PC-3 (cell line): ENCODE data around the gene TGFB2. TPM values are rescaled to one million over a fixed set of nuclear protein-coding genes. Genes with fewer than 3 reads are reported as not detected.

ENCODE experiments used
- ATAC-seq: fragments of 200-7000 bp; cut with Tn5 transposase; 2 replicates; pipeline ENCODE4 v1.9.1; 2020; ENCODE audit warnings: mild to moderate bottlenecking, moderate library complexity
- BruUV-seq: library from RNA; stranded (reverse); fragments of 400-500 nt; replicated peaks from 2 replicates; lab custom pipeline; 2021; lab: Mats Ljungman, UMichigan
- CTCF ChIA-PET: fragments of 300-600 bp; sonication (Branson Sonifier 250); formaldehyde crosslinking; loops from one replicate; lab custom pipeline; 2022; ENCODE audit warnings: antibody characterized with exemption; lab: Charles Lee
- POLR2A ChIA-PET: fragments of 300-600 bp; sonication (Branson Sonifier 250); formaldehyde crosslinking; loops from one replicate; lab custom pipeline; 2022; ENCODE audit warnings: antibody characterized with exemption; ENCODE audit not compliant: unreplicated experiment; lab: Charles Lee
- DNase-seq: peaks from one replicate; pipeline ENCODE4 v3.0.0-alpha.2; 2015
- H2AFZ ChIP-seq: fragments of 300-600 bp; sonication (generic); 2 replicates; pipeline ENCODE4 v1.6.0; 2016; ENCODE audit warnings: antibody characterized with exemption, low read length
- H3F3A ChIP-seq: fragments of 300-600 bp; sonication (generic); one replicate; pipeline ENCODE4 v1.6.0; 2017; ENCODE audit warnings: antibody characterized with exemption, low read length, control low read depth, mild to moderate bottlenecking; ENCODE audit not compliant: unreplicated experiment
- H3K27ac ChIP-seq: fragments of 300-600 bp; sonication (generic); 2 replicates; pipeline ENCODE4 v1.5.1; 2016; ENCODE audit warnings: mild to moderate bottlenecking, low read length
- H3K27me3 ChIP-seq: fragments of 300-600 bp; sonication (generic); 2 replicates; pipeline ENCODE4 v1.6.1; 2016; ENCODE audit warnings: low read length, mixed read lengths
- H3K36me3 ChIP-seq: fragments of 300-600 bp; sonication (generic); 2 replicates; pipeline ENCODE4 v1.6.1; 2016; ENCODE audit warnings: low read depth, mixed run types, low read length, mixed read lengths
- H3K4me1 ChIP-seq: fragments of 300-600 bp; sonication (generic); 2 replicates; pipeline ENCODE4 v1.5.1; 2016; ENCODE audit warnings: low read length; ENCODE audit not compliant: insufficient read depth
- H3K4me2 ChIP-seq: fragments of 300-600 bp; sonication (generic); 2 replicates; pipeline ENCODE4 v1.6.0; 2016; ENCODE audit warnings: low read length
- H3K4me3 ChIP-seq: fragments of 300-600 bp; sonication (generic); 2 replicates; pipeline ENCODE4 v1.5.1; 2016; ENCODE audit warnings: mild to moderate bottlenecking, low read length, mixed read lengths
- H3K79me2 ChIP-seq: fragments of 300-600 bp; sonication (generic); 2 replicates; pipeline ENCODE4 v1.6.1; 2017; ENCODE audit warnings: low read length, mixed read lengths
- H3K9ac ChIP-seq: fragments of 300-600 bp; sonication (generic); 2 replicates; pipeline ENCODE4 v1.6.0; 2016; ENCODE audit warnings: mild to moderate bottlenecking, low read length
- H3K9me2 ChIP-seq: fragments of 300-600 bp; sonication (generic); replicated peaks from 2 replicates; pipeline ENCODE4 v1.6.1; 2016; ENCODE audit warnings: mixed run types, low read length, mixed read lengths
- H3K9me3 ChIP-seq: fragments of 300-600 bp; sonication (generic); 2 replicates; pipeline ENCODE4 v1.6.1; 2016; ENCODE audit warnings: low read length, mixed read lengths
- H4K20me1 ChIP-seq: fragments of 300-600 bp; sonication (generic); 2 replicates; pipeline ENCODE4 v1.6.1; 2016; ENCODE audit warnings: low read length, mixed read lengths
- EZH2 ChIP-seq: fragments of 300-600 bp; sonication (generic); IDR thresholded peaks from one replicate; pipeline ENCODE4 v1.6.1; 2017; ENCODE audit warnings: antibody characterized with exemption, mild to moderate bottlenecking, low read length; ENCODE audit not compliant: unreplicated experiment
- EZH2phosphoT487 ChIP-seq: fragments of 300-600 bp; sonication (generic); IDR thresholded peaks from 2 replicates; pipeline ENCODE4 v1.6.1; 2018; ENCODE audit warnings: mild to moderate bottlenecking, antibody characterized with exemption, low read length, borderline replicate concordance
- intact Hi-C: fragments of 100-400 bp; cut with micrococcal nuclease; formaldehyde crosslinking; loops from 2 replicates; pipeline ENCODE4 v1.9.0; 2023
- total RNA-seq: library from RNA; depleted of rRNA; stranded (reverse); fragments of >200 nt; gene quantifications from 2 replicates; pipeline ENCODE4 v1.2.3, GENCODE V29; 2014
- TF ChIP-seq, protein P1 (sequence below): fragments of 300-600 bp; sonication (generic); conservative IDR thresholded peaks from 2 replicates; pipeline ENCODE4 v1.5.1; 2017; ENCODE audit warnings: antibody characterized with exemption, low read depth, mild to moderate bottlenecking, low read length

TGFB2 gene
- total RNA-seq, 1 experiment from 2014 or later: 50.3 TPM

DNA sequence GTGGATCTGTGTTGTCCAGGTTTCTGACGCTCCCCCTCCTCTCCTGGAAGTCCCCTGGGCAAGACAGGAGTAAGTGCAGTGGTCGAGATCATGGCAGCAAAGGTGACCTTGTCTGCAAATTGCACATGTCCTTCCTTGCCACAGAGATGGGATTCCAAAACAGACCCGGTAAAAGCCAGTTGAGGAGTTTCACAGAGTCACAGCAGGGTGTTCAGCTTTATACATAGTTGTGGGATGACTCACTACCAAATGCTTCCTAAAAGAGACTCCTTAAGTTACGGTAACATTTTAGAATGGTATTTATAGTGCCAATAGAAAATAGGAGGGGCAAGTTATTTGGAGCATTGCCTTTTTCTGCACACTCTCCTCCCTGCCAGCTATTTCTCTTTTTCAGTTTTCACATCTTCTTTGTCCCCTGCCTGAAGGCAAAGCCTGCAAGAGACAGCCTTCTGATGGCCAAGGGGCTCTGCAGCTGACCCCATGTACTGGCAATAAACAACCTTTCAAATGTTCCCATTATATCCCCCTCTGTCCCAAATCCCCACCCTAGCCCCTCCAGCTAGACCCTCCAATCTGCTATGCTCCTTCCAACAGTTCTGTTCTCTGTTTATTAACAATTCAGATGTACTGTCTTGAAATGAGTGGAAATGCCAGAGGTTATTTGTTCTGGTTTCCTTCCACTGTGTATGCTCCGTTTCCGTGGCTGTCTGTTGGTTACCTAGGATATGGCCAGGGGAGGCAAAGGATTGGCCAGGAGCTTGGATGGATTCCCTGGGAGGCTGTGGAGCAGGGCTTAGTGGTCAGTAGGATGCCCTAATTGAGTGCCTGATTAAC lies 115.0 kb downstream of the TGFB2 start:
- Histone ChIP-seq H3K4me1 (peaks cover 38% of the 10 kb centered on the region), H3K9me2 (no peaks in the 10 kb centered on the region), H3K27ac (peak overlapping the region; percentile 56), H3K79me2 (no peaks in the 10 kb centered on the region), H3K36me3 (no peaks in the 10 kb centered on the region), H3K4me2 (peak overlapping the region; percentile 73), H4K20me1 (no peaks in the 10 kb centered on the region), H3K9ac (0 out of 2 replicates have a peak overlapping the region, but pooled peaks have one; percentile 3), H2AFZ (peak overlapping the region; percentile 64), H3K4me3 (peak overlapping the region; percentile 31), H3K27me3 (no peaks in the 10 kb centered on the region), H3F3A (no peaks in the 10 kb centered on the region), H3K9me3 (no peaks in the 10 kb centered on the region)
- intact Hi-C loops: loop anchor here (1.0 to 5.0 kb wide), 5 partner anchors 20 to 113 kb away; no protein-coding TSS in a partner anchor
- ChIA-PET POLR2A (interaction anchor here (0.6 to 1.0 kb wide), 3 partner anchors 38 to 1089 kb away, joined by 3 to 14 read pairs (median 3); no protein-coding TSS in a partner anchor), CTCF (interaction anchor here (0.7 to 0.9 kb wide), 2 partner anchors 39 to 80 kb away, joined by 3 read pairs; no protein-coding TSS in a partner anchor)
- no TSS peak for BruUV-seq
- DNase-seq (peak; percentile 99), ATAC-seq (peak; percentile 95)
- TF ChIP-seq, protein P1, sequence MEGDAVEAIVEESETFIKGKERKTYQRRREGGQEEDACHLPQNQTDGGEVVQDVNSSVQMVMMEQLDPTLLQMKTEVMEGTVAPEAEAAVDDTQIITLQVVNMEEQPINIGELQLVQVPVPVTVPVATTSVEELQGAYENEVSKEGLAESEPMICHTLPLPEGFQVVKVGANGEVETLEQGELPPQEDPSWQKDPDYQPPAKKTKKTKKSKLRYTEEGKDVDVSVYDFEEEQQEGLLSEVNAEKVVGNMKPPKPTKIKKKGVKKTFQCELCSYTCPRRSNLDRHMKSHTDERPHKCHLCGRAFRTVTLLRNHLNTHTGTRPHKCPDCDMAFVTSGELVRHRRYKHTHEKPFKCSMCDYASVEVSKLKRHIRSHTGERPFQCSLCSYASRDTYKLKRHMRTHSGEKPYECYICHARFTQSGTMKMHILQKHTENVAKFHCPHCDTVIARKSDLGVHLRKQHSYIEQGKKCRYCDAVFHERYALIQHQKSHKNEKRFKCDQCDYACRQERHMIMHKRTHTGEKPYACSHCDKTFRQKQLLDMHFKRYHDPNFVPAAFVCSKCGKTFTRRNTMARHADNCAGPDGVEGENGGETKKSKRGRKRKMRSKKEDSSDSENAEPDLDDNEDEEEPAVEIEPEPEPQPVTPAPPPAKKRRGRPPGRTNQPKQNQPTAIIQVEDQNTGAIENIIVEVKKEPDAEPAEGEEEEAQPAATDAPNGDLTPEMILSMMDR: no peak
- no peak for TF ChIP-seq EZH2
- TF ChIP-seq EZH2phosphoT487: no peak

DNA sequence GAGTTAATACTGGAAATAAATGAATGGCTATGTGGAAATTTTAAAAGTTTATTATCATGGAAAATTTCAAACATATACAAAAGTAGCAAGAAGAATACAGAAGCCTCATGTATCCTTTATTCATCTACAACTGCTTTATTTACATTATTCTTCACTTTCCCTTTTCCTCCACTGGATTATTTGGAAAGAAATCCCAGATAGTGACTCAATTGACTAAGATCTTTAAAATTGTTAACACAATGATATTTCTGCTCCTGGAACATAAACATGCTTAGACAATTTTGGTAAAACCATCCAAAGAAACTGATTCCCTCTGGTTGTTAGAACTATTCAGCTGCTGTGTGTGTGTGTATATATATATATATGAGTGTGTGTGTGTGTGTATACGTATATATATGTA lies 116.2 kb downstream of the TGFB2 start:
- H3K9me2 ChIP-seq: no peaks in the 10 kb centered on the region
- no peak overlapping the region for H3K4me3 ChIP-seq
- H3K4me2 ChIP-seq: no peak overlapping the region
- peaks cover 37% of the 10 kb centered on the region for H3K4me1 ChIP-seq
- intact Hi-C loops: loop anchor here (5.0 kb wide), 1 partner anchor 99 kb away; no protein-coding TSS in a partner anchor
- no peak overlapping the region for H2AFZ ChIP-seq
- POLR2A ChIA-PET: interaction anchor here (0.6 kb wide), 1 partner anchor 712 kb away, joined by 4 read pairs; no protein-coding TSS in a partner anchor
- no peaks in the 10 kb centered on the region for H3K9me3 ChIP-seq
- TF ChIP-seq, protein P1: no peak
- TF ChIP-seq EZH2phosphoT487 (no peak), EZH2 (no peak)
- no peaks in the 10 kb centered on the region for H3K27me3 ChIP-seq
- no peaks in the 10 kb centered on the region for H4K20me1 ChIP-seq
- no peaks in the 10 kb centered on the region for H3F3A ChIP-seq
- no TSS peak for BruUV-seq
- ATAC-seq (no peak), DNase-seq (no peak)
- H3K9ac ChIP-seq: no peak overlapping the region
- H3K27ac ChIP-seq: no peak overlapping the region
- CTCF ChIA-PET: no interaction called here
- no peaks in the 10 kb centered on the region for H3K36me3 ChIP-seq
- H3K79me2 ChIP-seq: no peaks in the 10 kb centered on the region
